ENCODE results near the gene TUBGCP2.

GRCh38 chr10:133280391-133281059 is 28.1 kb downstream of the TUBGCP2 start:
- no peak for TF ChIP-seq POLR2A (IDR thresholded peaks at IDR 0.05)
- no peak for TF ChIP-seq EP300 (IDR thresholded peaks at IDR 0.05)
- TF ChIP-seq CTCF (IDR thresholded peaks at IDR 0.05): no peak
- TF ChIP-seq POLR2AphosphoS5 (IDR thresholded peaks at IDR 0.05): no peak
